ENCODE data around the gene TAF10.

GRCh38 chr11:6569706-6570105, 42.3 kb downstream of the TAF10 start:
- TF ChIP-seq, protein P1, sequence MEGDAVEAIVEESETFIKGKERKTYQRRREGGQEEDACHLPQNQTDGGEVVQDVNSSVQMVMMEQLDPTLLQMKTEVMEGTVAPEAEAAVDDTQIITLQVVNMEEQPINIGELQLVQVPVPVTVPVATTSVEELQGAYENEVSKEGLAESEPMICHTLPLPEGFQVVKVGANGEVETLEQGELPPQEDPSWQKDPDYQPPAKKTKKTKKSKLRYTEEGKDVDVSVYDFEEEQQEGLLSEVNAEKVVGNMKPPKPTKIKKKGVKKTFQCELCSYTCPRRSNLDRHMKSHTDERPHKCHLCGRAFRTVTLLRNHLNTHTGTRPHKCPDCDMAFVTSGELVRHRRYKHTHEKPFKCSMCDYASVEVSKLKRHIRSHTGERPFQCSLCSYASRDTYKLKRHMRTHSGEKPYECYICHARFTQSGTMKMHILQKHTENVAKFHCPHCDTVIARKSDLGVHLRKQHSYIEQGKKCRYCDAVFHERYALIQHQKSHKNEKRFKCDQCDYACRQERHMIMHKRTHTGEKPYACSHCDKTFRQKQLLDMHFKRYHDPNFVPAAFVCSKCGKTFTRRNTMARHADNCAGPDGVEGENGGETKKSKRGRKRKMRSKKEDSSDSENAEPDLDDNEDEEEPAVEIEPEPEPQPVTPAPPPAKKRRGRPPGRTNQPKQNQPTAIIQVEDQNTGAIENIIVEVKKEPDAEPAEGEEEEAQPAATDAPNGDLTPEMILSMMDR (IDR thresholded peaks at IDR 0.05 in 4 of 5, conservative IDR thresholded peaks at IDR 0.05 in 1 of 5) = no peak
- TF ChIP-seq POLR2A (IDR thresholded peaks at IDR 0.05) = no peak
